ENCODE data around the gene GNG13. TPM values are rescaled to one million over a fixed set of nuclear protein-coding genes. Genes with fewer than 3 reads are reported as not detected.
"Not testable (repeated sequence)": the region's sequence is repeated elsewhere in the genome, so short reads cannot be mapped to it uniquely, and the experiment has no call there.

GNG13 gene
- total and polyA plus RNA-seq, 2 of the 4 experiments (the other 2 are of a cell fraction), result not detected

- H3K27me3 ChIP-seq (ENCODE audit: control insufficient read depth, insufficient read depth, low read length); H3K18ac ChIP-seq (ENCODE audit: low read depth, low read length); H3K4me3 ChIP-seq (ENCODE audit: insufficient read depth, low read depth, low read length); H3K4ac ChIP-seq (ENCODE audit: low read depth, low read length); H2BK5ac ChIP-seq (ENCODE audit: low read depth, low read length, poor library complexity, severe bottlenecking); ATAC-seq (ENCODE audit: low read depth); dilution Hi-C loops (cut with HindIII; ENCODE audit: low sequenced_read_pairs, unreplicated experiment); H3K23ac ChIP-seq (ENCODE audit: low read depth, low read length); POLR2A ChIA-PET (ENCODE audit: unreplicated experiment); DNase-seq; H3K9me3 ChIP-seq (ENCODE audit: control insufficient read depth, insufficient read depth, low read length); H2AFZ ChIP-seq (replicated peaks; ENCODE audit: low read length, poor library complexity); H3K14ac ChIP-seq (replicated peaks; ENCODE audit: low read depth, low read length); H2BK20ac ChIP-seq (ENCODE audit: low read depth, low read length); H3K9ac ChIP-seq (ENCODE audit: low read depth, low read length); H2BK15ac ChIP-seq (ENCODE audit: low read depth, low read length); in situ Hi-C loops (cut with MboI; ENCODE audit: low sequenced_read_pairs); H4K8ac ChIP-seq (ENCODE audit: low read depth in 2 of 2, low read length in 2 of 2); intact Hi-C loops (cut with micrococcal nuclease); H2AK5ac ChIP-seq (ENCODE audit: low read depth, low read length); H3K27ac ChIP-seq (ENCODE audit: insufficient read depth, low read length); H2BK120ac ChIP-seq (ENCODE audit: low read depth, low read length); H3K79me1 ChIP-seq (ENCODE audit: low read depth in 1 of 2, low read length in 2 of 2); H4K5ac ChIP-seq (ENCODE audit: low read depth, low read length); H3K4me1 ChIP-seq (ENCODE audit: control insufficient read depth, insufficient read depth, low read length); H4K91ac ChIP-seq (ENCODE audit: insufficient read depth, low read depth, low read length); H3K36me3 ChIP-seq (ENCODE audit: control insufficient read depth, insufficient read depth, low read length); H2AK9ac ChIP-seq (replicated peaks; ENCODE audit: low read depth, low read length, poor library complexity); CTCF ChIA-PET; H3K4me2 ChIP-seq (ENCODE audit: low read depth, low read length); BruUV-seq (replicated peaks); H3K56ac ChIP-seq (ENCODE audit: extremely low read depth, insufficient read depth, low read length); H3K9me1 ChIP-seq (ENCODE audit: insufficient read depth, low read length); H4K20me1 ChIP-seq (ENCODE audit: insufficient read depth, low read length): not testable (repeated sequence)
- WGBS, 2 experiments (ENCODE audit: extremely low coverage in 2 of 2, insufficient read length in 1 of 2), result 83% methylated on average over 6 of the region's 10 CpGs; no CpG with 5 or more reads in 1 of the 2 experiments
Measured at GRCh38 chr16:776298-776697, 24.2 kb downstream of the GNG13 start.

All from IMR-90 (cell line).